Thyroid gland (tissue), 4 donors: Measurements from ENCODE around the gene PALM.

Source experiments
- CTCF ChIP-seq, 6 experiments: fragments of 200-600 bp in 3 of 6; fragments of 450-650 bp in 3 of 6; sonication (generic) in 3 of 6; IDR thresholded peaks; one replicate each; pipeline ENCODE4 v1.5.1; 2016 to 2019; ENCODE audit warnings: antibody characterized with exemption in 6 of 6, mild to moderate bottlenecking in 2 of 6, inconsistent platforms in 1 of 6, moderate library complexity in 1 of 6
- POLR2A ChIP-seq, 2 donors: fragments of 450-650 bp; IDR thresholded peaks; one replicate each; pipeline ENCODE4 v1.6.1; 2017; ENCODE audit warnings: antibody characterized with exemption in 2 of 2, mild to moderate bottlenecking in 2 of 2, moderate library complexity in 1 of 2

GRCh38 chr19:725461-726089 lies 16.8 kb downstream of the PALM start:
- no peak for TF ChIP-seq POLR2A (IDR thresholded peaks at IDR 0.05)
- no peak for TF ChIP-seq CTCF (IDR thresholded peaks at IDR 0.05)
